Fibroblast of skin of back (primary cell): ENCODE results near the gene MYL6.

ENCODE experiments used
- DNase-seq: peaks from one replicate; pipeline ENCODE4 v3.0.0-alpha.2; 2013

The MYL6 gene

GRCh38 chr12:56157201-56158028 lies 744 bp upstream of the MYL6 start:
- DNase-seq: peak; percentile 91

GRCh38 chr12:56158926-56159461 lies 835 bp downstream of the MYL6 start:
- DNase-seq: peak; percentile 89

- DNase-seq: no peak
Measured at GRCh38 chr12:56159482-56160192, 1.5 kb downstream of the MYL6 start.

- peak; percentile 53 for DNase-seq
Measured at GRCh38 chr12:56160193-56160763, 2.1 kb downstream of the MYL6 start.

- DNase-seq: no peak
Measured at GRCh38 chr12:56160894-56161689, 2.9 kb downstream of the MYL6 start.

- DNase-seq: no peak
Measured at GRCh38 chr12:56161690-56162351, 3.7 kb downstream of the MYL6 start.

- peak; percentile 16 for DNase-seq
Measured at GRCh38 chr12:56162468-56163290, 4.5 kb downstream of the MYL6 start.

GRCh38 chr12:56163533-56164344 lies 5.6 kb downstream of the MYL6 start:
- peak; percentile 12 for DNase-seq

GRCh38 chr12:56164345-56164729 lies 6.2 kb downstream of the MYL6 start:
- no peak for DNase-seq

- DNase-seq: no peak
Measured at GRCh38 chr12:56165369-56165768, 7.2 kb downstream of the MYL6 start.

GRCh38 chr12:56169229-56169759 lies 11.1 kb downstream of the MYL6 start:
- DNase-seq: no peak

- DNase-seq: no peak
Measured at GRCh38 chr12:56172839-56173238, 14.7 kb downstream of the MYL6 start.

- no peak for DNase-seq
Measured at GRCh38 chr12:56178347-56178746, 20.2 kb downstream of the MYL6 start.

GRCh38 chr12:56186957-56187356 lies 28.8 kb downstream of the MYL6 start:
- no peak for DNase-seq

GRCh38 chr12:56188131-56188777 lies 30.1 kb downstream of the MYL6 start:
- no peak for DNase-seq

- DNase-seq: no peak
Measured at GRCh38 chr12:56188778-56189098, 30.6 kb downstream of the MYL6 start.

- DNase-seq: peak; percentile 87
Measured at GRCh38 chr12:56189099-56189917, 31.1 kb downstream of the MYL6 start, which contains the start of gene SMARCC2. Gene SMARCC2 (minus strand): TSS chr12:56189483. CDS start chr12:56189461, 22 bp downstream.
